ENCODE results near the gene ARMC10.

- TF ChIP-seq POLR2A (IDR thresholded peaks at IDR 0.05) (no peak), POLR2AphosphoS5 (IDR thresholded peaks at IDR 0.05) (no peak), CTCF (IDR thresholded peaks at IDR 0.05) (no peak)
Measured at GRCh38 chr7:103048833-103049232, 26.1 kb upstream of the ARMC10 start.
